SU-DHL-6 (cell line): Measurements from ENCODE around the gene PHF21B.

ENCODE experiments used
- EZH2phosphoT487 ChIP-seq: fragments of 200-600 bp; sonication (generic), shearing (Covaris generic); conservative IDR thresholded peaks from 2 replicates; pipeline ENCODE4 v1.6.1; 2018; ENCODE audit warnings: mild to moderate bottlenecking, antibody characterized with exemption, low read length, moderate library complexity, mixed read lengths
- TF ChIP-seq, protein P1 (sequence below): fragments of 200-600 bp; sonication (generic); IDR thresholded peaks from one replicate; pipeline ENCODE4 v1.5.1; 2017; ENCODE audit warnings: antibody characterized with exemption, mild to moderate bottlenecking, low read length, moderate library complexity; ENCODE audit not compliant: insufficient read depth, poor library complexity, severe bottlenecking

- TF ChIP-seq, protein P1, sequence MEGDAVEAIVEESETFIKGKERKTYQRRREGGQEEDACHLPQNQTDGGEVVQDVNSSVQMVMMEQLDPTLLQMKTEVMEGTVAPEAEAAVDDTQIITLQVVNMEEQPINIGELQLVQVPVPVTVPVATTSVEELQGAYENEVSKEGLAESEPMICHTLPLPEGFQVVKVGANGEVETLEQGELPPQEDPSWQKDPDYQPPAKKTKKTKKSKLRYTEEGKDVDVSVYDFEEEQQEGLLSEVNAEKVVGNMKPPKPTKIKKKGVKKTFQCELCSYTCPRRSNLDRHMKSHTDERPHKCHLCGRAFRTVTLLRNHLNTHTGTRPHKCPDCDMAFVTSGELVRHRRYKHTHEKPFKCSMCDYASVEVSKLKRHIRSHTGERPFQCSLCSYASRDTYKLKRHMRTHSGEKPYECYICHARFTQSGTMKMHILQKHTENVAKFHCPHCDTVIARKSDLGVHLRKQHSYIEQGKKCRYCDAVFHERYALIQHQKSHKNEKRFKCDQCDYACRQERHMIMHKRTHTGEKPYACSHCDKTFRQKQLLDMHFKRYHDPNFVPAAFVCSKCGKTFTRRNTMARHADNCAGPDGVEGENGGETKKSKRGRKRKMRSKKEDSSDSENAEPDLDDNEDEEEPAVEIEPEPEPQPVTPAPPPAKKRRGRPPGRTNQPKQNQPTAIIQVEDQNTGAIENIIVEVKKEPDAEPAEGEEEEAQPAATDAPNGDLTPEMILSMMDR, result no peak
- no peak for TF ChIP-seq EZH2phosphoT487
These were observed 175.7 kb downstream of the PHF21B start for GRCh38 chr22:44834065-44834464.
